Adrenal gland (tissue), 12 donors: ENCODE measurements around the gene C5AR1. TPM values are rescaled to one million over a fixed set of nuclear protein-coding genes. Genes with fewer than 3 reads are reported as not detected.

ENCODE experiments used
- DNase-seq, 7 donors: peaks; one replicate each; pipeline ENCODE4 v3.0.0-alpha.2; 2019 to 2020
- H3K27ac ChIP-seq, 5 donors: fragments of 200-600 bp; sonication (generic) in 4 of 5; 1 replicate in 3 of 5; 2 replicates in 2 of 5; pipeline versions ENCODE4 v1.5.1 to v1.8.0; 2016 to 2020; ENCODE audit warnings: mild to moderate bottlenecking in 1 of 5
- H3K27me3 ChIP-seq: fragments of 200-600 bp; 2 replicates; pipeline ENCODE4 v1.8.0; 2021
- H3K36me3 ChIP-seq, 2 donors: fragments of 200-600 bp; replicated peaks in 1 of 2; 1 replicate in 1 of 2; 2 replicates in 1 of 2; pipeline versions ENCODE4 v1.5.1 to v1.8.0; 2018 to 2022
- H3K4me1 ChIP-seq, 2 donors: fragments of 200-600 bp; replicated peaks in 1 of 2; 1 replicate in 1 of 2; 2 replicates in 1 of 2; pipeline versions ENCODE4 v1.5.1 to v1.8.0; 2018 to 2021
- H3K4me3 ChIP-seq, 4 donors: fragments of 200-600 bp; sonication (generic) in 3 of 4; one replicate each; pipeline ENCODE4 v1.5.1; 2016 to 2018
- H3K9me3 ChIP-seq, 3 donors: fragments of 200-600 bp; sonication (generic) in 1 of 3; replicated peaks in 1 of 3; 1 replicate in 2 of 3; 2 replicates in 1 of 3; pipeline versions ENCODE4 v1.5.1 to v1.8.0; 2016 to 2021
- POLR2A ChIP-seq, 2 donors: fragments of 450-650 bp; IDR thresholded peaks; one replicate each; pipeline ENCODE4 v1.6.1; 2017; ENCODE audit warnings: antibody characterized with exemption in 2 of 2, mild to moderate bottlenecking in 2 of 2, moderate library complexity in 1 of 2
- whole genome bisulfite sequencing, 4 donors: extraction: QIAGEN DNeasy Blood & Tissue Kit in 2 of 4; methylation state at CpG; one replicate each; pipeline versions ENCODE4 v1.1.5 to v1.1.7; 2013 to 2017; 5-methylcytosine and 5-hydroxymethylcytosine counted together
- intact Hi-C, 2 donors: fragments of 100-400 bp; cut with DNase I; formaldehyde crosslinking; loops; one replicate each; pipeline versions ENCODE4 v1.14.1 to v1.15.0; 2022 to 2023
- polyA plus RNA-seq, 3 donors: library from polyadenylated mRNA; stranded (reverse); fragments of 200-250 nt in 2 of 3; fragments of 350-450 nt in 1 of 3; fragmentation: Illumina TruSeq in 1 of 3; extraction: RNeasy Lipid Tissue Mini Kit (QIAGEN cat#74804) in 1 of 3; gene quantifications; one replicate each; pipeline ENCODE4 v1.2.3, GENCODE V29; 2013 to 2014
- total RNA-seq, 9 donors: library from RNA; depleted of rRNA in 4 of 9; stranded (reverse); fragments of >200 nt in 4 of 9; fragments of 120-200 nt in 1 of 9; fragmentation: NEBNext Ultra II Directional in 1 of 9; extraction: Animal tissue kit (Norgen Biotek cat#: 25700) in 1 of 9; gene quantifications; one replicate each; pipeline versions ENCODE4 v1.1.0 to v1.2.4, GENCODE V29; 2013 to 2023
- TF ChIP-seq, protein P1 (sequence below), 6 experiments: fragments of 450-650 bp in 4 of 6; fragments of 200-600 bp in 2 of 6; sonication (generic) in 1 of 6; IDR thresholded peaks; 1 replicate in 5 of 6; 2 replicates in 1 of 6; pipeline versions ENCODE4 v1.5.1 to v1.8.0; 2016 to 2021; ENCODE audit warnings: antibody characterized with exemption in 6 of 6, mild to moderate bottlenecking in 2 of 6, moderate library complexity in 1 of 6
- donor health status: healthy with polysubstance abuse.
- donor health status: Bipolar disorder and iron deficiency.
- donor health status: DM: yes; HTN: yes; CAD: no.
- donor health status: DM: no; HTN: no; CAD: no.
- donor health status: DM: no; HTN: no; CAD: no.
- donor health status: DM: yes; HTN: yes; CAD: no.

Gene C5AR1
- total and polyA plus RNA-seq, 12 donors, result 0.91 to 34.8 (median 14.6) TPM

DNA sequence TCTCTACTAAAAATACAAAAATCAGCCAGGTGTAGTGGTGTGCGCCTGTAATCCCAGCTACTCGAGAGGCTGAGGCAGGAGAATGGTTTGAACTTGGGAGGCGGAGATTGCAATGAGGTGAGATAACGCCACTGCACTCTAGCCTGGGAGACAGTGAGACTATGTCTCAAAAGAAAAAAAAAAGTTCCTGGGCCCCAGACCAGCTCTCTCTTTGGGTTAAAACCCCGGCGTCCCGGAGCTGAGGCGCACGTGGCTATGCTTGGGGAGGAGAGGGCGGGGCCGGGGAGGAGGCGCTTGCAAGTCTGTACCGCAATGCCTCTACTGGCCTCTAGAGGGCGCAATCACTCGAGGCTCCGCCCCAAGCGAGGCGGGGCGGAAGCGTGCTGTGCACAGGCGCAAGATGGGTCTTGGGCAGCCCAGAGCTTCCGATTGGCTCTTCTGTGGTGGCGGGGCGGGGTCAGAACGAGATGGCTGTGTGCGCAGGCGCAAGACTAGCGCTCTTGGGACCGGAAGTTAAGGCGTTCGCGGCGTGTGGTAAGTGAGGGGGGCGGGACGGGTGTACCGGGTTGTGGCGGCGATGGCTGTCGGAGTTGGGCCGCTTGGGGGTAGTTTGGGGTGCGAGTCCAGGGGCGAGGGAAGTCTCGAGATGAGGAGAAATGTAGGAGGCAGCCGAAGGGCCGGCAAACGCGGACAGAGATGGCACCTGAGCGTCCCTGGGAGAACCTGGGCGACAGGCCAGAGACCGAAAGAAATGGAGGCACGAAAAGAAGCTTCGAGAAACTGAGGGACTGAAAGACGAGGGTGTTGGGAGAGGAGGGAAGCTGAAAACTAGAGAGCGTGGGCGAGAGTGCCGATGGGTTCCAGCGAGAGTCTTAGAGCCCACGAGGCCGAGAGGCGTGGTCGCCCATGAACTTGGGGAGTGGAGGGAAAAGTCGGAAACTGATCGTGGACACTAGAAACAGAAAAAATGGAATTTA, 39.4 kb downstream of the C5AR1 start, which contains the start of gene DHX34:
DHX34 (plus strand) TSS at position 497 of the 977 bp plus-strand sequence. CDS start 3,716 bp downstream, outside the sequence.
- WGBS, 4 donors, result 3 to 4% (median 3%) methylated on average over 52 to 63 of the region's 63 CpGs
- DNase-seq, result peak; percentile 98 to 100 (median 99)
- H3K4me3 ChIP-seq, result peak within 1 kb of the TSS; percentile 72 to 93 (median 84)
- intact Hi-C loops, result no loop called here
- no peaks in the 10 kb centered on the region for H3K27me3 ChIP-seq
- peaks cover 8 to 16% of the 10 kb centered on the region in 2 donors for H3K4me1 ChIP-seq
- H3K9me3 ChIP-seq, result no peaks in the 10 kb centered on the region
- TF ChIP-seq, protein P1, sequence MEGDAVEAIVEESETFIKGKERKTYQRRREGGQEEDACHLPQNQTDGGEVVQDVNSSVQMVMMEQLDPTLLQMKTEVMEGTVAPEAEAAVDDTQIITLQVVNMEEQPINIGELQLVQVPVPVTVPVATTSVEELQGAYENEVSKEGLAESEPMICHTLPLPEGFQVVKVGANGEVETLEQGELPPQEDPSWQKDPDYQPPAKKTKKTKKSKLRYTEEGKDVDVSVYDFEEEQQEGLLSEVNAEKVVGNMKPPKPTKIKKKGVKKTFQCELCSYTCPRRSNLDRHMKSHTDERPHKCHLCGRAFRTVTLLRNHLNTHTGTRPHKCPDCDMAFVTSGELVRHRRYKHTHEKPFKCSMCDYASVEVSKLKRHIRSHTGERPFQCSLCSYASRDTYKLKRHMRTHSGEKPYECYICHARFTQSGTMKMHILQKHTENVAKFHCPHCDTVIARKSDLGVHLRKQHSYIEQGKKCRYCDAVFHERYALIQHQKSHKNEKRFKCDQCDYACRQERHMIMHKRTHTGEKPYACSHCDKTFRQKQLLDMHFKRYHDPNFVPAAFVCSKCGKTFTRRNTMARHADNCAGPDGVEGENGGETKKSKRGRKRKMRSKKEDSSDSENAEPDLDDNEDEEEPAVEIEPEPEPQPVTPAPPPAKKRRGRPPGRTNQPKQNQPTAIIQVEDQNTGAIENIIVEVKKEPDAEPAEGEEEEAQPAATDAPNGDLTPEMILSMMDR (IDR thresholded peaks at IDR 0.05), result peak; percentile 96 to 99 (median 99)
- peak; percentile 42 to 51 for TF ChIP-seq POLR2A (IDR thresholded peaks at IDR 0.05)
- H3K27ac ChIP-seq, result peak within 1 kb of the TSS in 2 of 5 donors; percentile 63 to 76
- H3K36me3 ChIP-seq, result peaks cover 0 to 16% of the 10 kb centered on the region in 2 donors

DNA sequence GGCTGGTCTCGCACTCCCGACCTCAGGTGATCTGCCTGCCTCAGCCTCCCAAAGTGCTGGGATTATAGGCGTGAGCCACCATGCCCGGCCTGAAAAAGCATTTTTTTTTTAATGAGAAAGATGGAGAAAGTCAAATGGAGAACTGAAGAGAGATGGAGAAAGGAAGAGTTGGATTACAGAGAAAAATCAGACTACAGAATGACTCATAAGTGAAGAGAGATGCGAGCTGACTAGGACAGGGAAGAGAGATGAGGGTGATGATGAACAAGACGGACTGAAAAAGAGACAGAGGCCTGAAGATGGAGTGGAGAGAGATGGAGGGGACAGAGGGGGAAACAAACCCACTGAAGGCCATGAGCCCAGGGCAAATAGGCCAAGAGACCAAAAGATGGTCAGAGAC, 41.0 kb downstream of the C5AR1 start:
- 77 to 90% (median 81%) methylated on average over 6 of the region's 6 CpGs for WGBS, 4 donors
- no peak for TF ChIP-seq POLR2A (IDR thresholded peaks at IDR 0.05)
- TF ChIP-seq, protein P1 (IDR thresholded peaks at IDR 0.05), result no peak
- Histone ChIP-seq H3K4me1 (peaks cover 8 to 16% of the 10 kb centered on the region in 2 donors), H3K4me3 (no peak overlapping the region), H3K27me3 (no peaks in the 10 kb centered on the region), H3K36me3 (peaks cover 0 to 31% of the 10 kb centered on the region in 2 donors), H3K9me3 (no peaks in the 10 kb centered on the region), H3K27ac (no peak overlapping the region)
- no peak for DNase-seq
- intact Hi-C loops, result no loop called here

DNA sequence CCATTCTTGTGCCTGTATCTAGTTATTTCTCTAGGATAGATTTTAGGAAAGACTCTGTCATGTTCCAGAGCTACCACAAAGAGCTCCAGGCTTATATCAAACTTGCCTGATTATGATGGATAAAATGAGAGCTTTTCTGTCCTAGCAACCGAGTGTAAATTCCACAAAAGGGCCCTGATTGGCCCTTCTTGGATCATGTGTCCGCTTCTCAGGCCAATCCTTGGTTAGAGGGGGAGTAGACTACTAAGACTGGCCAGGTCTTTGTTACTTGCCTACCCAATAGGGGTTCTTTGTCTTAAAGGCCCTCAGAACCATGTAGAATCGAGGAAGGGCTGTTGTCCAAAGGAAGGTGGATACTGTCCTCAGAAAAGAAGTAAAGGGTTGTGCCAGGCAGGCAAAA, 41.9 kb downstream of the C5AR1 start:
- intact Hi-C loops, result no loop called here
- H3K4me1 ChIP-seq, result peaks cover 8 to 16% of the 10 kb centered on the region in 2 donors

DNA sequence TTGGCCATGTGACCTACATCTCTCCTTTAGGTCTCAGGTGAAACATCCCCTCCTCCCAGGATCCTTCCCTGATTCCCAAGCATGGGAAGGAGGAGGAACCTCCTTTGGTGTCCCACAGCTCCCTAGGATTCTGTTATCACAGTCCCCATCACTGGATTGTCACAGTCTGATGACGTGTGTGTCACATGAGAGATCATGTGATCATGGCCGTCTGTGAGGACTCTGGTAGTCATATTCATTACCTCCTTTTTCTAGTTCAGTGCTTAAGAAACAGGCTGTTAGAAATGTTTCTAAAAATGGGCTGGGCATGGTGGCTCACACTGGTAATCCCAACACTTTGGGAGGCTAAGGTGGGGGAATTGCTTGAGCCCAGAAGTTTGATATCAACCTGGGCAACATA, 42.4 kb downstream of the C5AR1 start:
- H3K4me1 ChIP-seq, result peaks cover 8 to 16% of the 10 kb centered on the region in 2 donors
- H3K36me3 ChIP-seq, result peaks cover 0 to 45% of the 10 kb centered on the region in 2 donors
- no peaks in the 10 kb centered on the region for H3K27me3 ChIP-seq
- intact Hi-C loops, result no loop called here
- DNase-seq, result no peak
- no peaks in the 10 kb centered on the region for H3K9me3 ChIP-seq
- WGBS, 4 donors, result 45 to 71% (median 57%) methylated on average over 2 of the region's 2 CpGs
- no peak for TF ChIP-seq POLR2A (IDR thresholded peaks at IDR 0.05)
- TF ChIP-seq, protein P1 (IDR thresholded peaks at IDR 0.05), result no peak
- H3K4me3 ChIP-seq, result no peak overlapping the region
- no peak overlapping the region for H3K27ac ChIP-seq

More for the DNA sequence above, 41.9 kb downstream of the C5AR1 start:
- no peak for DNase-seq
- no peaks in the 10 kb centered on the region for H3K27me3 ChIP-seq
- H3K36me3 ChIP-seq, result peaks cover 0 to 40% of the 10 kb centered on the region in 2 donors
- no peak overlapping the region for H3K4me3 ChIP-seq
- WGBS, 4 donors, result 83 to 93% (median 88%) methylated on average over 2 to 3 of the region's 3 CpGs
- no peaks in the 10 kb centered on the region for H3K9me3 ChIP-seq
- no peak for TF ChIP-seq POLR2A (IDR thresholded peaks at IDR 0.05)
- TF ChIP-seq, protein P1 (IDR thresholded peaks at IDR 0.05), result no peak
- H3K27ac ChIP-seq, result no peak overlapping the region
